ENCODE measurements around the gene PCIF1. TPM values are rescaled to one million over a fixed set of nuclear protein-coding genes. Genes with fewer than 3 reads are reported as not detected.

The PCIF1 gene
- polyA plus RNA-seq, 2 of the 4 experiments (the other 2 are of a cell fraction) = 19.7 to 21.6 TPM

DNA sequence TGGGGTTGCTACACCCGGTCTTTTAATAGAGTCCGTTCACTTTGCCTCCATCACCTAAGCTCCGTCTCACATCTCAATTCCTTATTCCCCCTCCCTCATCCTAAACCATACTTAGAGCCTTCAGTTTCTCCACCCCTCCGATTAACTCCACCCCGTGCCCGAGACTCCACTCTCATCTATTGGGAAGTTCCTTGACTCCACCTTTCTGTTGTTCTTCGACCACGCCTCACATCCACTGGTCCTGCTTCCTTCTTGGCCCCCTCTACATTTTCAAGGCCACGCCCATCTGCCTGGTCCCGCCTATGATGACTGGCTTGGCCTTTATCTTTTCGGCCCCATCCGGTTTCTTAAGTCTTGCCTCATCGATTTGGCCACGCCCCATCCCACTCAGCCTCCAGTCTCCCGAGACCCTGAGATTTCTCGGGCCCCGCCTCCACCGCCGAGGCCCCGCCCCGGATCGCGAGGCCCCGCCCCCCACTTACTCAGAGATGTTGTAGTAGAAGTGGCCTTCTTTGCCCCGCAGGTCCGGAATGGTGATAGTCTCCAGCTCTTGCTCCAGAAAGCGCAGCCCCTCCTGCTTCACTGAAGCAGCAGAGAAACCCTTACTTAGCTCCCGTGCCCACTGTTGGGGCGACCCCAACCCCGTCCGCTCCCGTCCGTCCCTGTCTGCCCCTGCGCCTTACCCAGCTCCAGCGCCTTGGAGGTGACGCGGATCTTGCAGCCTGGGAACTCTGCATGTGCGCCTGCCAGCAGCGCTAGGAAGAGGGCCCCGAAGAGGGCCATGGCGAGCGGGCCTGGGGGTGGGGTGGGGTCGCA is 23.6 kb upstream of the PCIF1 start:
- Histone ChIP-seq H3K4me3 (peak overlapping the region; percentile 33; the same call in 2 of the 3 replicates), H3K4me1 (peaks cover 16% of the 10 kb centered on the region), H3K9me3 (no peaks in the 10 kb centered on the region), H3K27ac (peak overlapping the region; percentile 55 to 79), H3K4me2 (peak overlapping the region; percentile 69)
- ATAC-seq (peak; percentile 88 to 96), FAIRE-seq (no peak), DNase-seq (ENCODE audit: low read depth in 1 of 2, low spot score in 1 of 2) (peak; percentile 87 to 99)
- TF ChIP-seq CEBPB (IDR thresholded peaks at IDR 0.05) (peak; percentile 12 to 70; a peak in 2 of 4 replicates), JUN (IDR thresholded peaks at IDR 0.05) (peak in 1 of 2 experiments; percentile 17; a peak in 1 of 5 replicates), CHD2 (IDR thresholded peaks at IDR 0.05; ENCODE audit: low read length, partially characterized antibody) (peak; percentile 80), NPAS2 (CRISPR knock-in tag; IDR thresholded peaks at IDR 0.05; ENCODE audit: borderline replicate concordance) (no peak), RNF2 (IDR thresholded peaks at IDR 0.05; ENCODE audit: borderline replicate concordance, low read depth) (no peak), MAZ (IDR thresholded peaks at IDR 0.05; ENCODE audit: borderline replicate concordance, low read depth, low read length) (no peak), KDM5A (IDR thresholded peaks at IDR 0.05) (no peak), SREBF2 (IDR thresholded peaks at IDR 0.05) (no peak), FOSL2 (IDR thresholded peaks at IDR 0.05) (no peak), FOSL2 (CRISPR knock-in tag; IDR thresholded peaks at IDR 0.05) (no peak), NR3C1 (IDR thresholded peaks at IDR 0.05) (no peak)
- TF ChIP-seq, protein P1, sequence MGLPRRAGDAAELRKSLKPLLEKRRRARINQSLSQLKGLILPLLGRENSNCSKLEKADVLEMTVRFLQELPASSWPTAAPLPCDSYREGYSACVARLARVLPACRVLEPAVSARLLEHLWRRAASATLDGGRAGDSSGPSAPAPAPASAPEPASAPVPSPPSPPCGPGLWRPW (IDR thresholded peaks at IDR 0.05) = no peak
- TF ChIP-seq, protein P2, sequence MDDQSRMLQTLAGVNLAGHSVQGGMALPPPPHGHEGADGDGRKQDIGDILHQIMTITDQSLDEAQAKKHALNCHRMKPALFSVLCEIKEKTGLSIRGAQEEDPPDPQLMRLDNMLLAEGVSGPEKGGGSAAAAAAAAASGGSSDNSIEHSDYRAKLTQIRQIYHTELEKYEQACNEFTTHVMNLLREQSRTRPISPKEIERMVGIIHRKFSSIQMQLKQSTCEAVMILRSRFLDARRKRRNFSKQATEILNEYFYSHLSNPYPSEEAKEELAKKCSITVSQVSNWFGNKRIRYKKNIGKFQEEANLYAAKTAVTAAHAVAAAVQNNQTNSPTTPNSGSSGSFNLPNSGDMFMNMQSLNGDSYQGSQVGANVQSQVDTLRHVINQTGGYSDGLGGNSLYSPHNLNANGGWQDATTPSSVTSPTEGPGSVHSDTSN (IDR thresholded peaks at IDR 0.05) = no peak
- TF ChIP-seq, protein P3, sequence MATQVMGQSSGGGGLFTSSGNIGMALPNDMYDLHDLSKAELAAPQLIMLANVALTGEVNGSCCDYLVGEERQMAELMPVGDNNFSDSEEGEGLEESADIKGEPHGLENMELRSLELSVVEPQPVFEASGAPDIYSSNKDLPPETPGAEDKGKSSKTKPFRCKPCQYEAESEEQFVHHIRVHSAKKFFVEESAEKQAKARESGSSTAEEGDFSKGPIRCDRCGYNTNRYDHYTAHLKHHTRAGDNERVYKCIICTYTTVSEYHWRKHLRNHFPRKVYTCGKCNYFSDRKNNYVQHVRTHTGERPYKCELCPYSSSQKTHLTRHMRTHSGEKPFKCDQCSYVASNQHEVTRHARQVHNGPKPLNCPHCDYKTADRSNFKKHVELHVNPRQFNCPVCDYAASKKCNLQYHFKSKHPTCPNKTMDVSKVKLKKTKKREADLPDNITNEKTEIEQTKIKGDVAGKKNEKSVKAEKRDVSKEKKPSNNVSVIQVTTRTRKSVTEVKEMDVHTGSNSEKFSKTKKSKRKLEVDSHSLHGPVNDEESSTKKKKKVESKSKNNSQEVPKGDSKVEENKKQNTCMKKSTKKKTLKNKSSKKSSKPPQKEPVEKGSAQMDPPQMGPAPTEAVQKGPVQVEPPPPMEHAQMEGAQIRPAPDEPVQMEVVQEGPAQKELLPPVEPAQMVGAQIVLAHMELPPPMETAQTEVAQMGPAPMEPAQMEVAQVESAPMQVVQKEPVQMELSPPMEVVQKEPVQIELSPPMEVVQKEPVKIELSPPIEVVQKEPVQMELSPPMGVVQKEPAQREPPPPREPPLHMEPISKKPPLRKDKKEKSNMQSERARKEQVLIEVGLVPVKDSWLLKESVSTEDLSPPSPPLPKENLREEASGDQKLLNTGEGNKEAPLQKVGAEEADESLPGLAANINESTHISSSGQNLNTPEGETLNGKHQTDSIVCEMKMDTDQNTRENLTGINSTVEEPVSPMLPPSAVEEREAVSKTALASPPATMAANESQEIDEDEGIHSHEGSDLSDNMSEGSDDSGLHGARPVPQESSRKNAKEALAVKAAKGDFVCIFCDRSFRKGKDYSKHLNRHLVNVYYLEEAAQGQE (IDR thresholded peaks at IDR 0.05) = peak; percentile 61
- TF ChIP-seq, protein P4, sequence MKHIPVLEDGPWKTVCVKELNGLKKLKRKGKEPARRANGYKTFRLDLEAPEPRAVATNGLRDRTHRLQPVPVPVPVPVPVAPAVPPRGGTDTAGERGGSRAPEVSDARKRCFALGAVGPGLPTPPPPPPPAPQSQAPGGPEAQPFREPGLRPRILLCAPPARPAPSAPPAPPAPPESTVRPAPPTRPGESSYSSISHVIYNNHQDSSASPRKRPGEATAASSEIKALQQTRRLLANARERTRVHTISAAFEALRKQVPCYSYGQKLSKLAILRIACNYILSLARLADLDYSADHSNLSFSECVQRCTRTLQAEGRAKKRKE (CRISPR knock-in tag; IDR thresholded peaks at IDR 0.05; ENCODE audit: low read depth) = no peak
- POLR2A ChIA-PET = interaction anchor here (1.0 to 1.2 kb wide), 2 partner anchors 11 to 24 kb away, joined by 4 to 8 read pairs; no protein-coding TSS in a partner anchor
- CTCF ChIA-PET = interaction anchor here (0.6 to 1.6 kb wide), 2 partner anchors 13 to 1781 kb away, joined by 3 to 6 read pairs; no protein-coding TSS in a partner anchor
- WGBS (ENCODE audit: missing lambda C conversion rate) = 20% methylated on average over 28 of the region's 43 CpGs

DNA sequence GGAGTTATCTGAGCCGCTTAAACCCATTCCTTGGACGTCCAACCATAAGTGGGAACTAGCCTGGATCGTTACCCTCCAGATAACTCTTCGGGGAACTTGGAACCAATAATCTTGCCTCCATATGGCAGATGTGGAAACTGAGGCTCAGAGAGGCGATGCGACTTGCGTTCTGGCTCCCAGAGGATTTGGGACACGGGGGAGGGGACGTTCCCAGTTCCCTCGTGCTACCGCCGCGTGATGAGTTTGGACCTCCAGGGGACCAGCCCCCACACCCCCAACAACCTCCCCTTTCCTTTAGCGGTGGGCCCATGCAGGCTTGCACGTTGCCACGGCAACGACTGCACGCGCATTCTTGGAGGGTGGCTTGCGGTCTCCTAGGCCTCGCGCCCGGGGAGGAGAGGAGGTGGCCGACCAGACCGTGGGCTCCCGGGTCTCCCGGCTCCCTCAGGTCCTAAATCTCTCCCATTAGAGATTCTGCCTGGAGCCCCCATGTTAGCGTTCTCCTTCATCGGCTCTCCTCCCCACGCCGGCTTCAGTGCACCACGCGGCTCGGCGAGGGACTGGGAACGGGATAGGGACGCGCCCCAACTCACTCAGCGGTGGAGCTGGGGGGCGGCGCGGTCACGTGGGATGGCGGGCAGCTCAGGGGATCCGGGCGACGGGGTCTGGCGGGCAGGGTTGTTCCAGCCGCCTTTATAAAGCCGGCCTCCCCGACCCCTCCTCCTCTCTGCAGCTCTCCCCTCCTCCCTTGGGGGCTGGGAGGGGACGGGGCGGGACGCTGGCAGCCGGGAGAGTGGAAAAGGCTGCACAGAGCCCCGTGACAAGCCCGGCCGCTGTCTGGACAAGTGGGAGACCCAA is 22.8 kb upstream of the PCIF1 start, which contains the start of gene PLTP:
Gene PLTP (minus strand): TSS at position 670 of the 858 bp plus-strand sequence. CDS start 703 bp downstream, outside the sequence.
- DNase-seq (ENCODE audit: low read depth in 1 of 2, low spot score in 1 of 2) (no peak), ATAC-seq (no peak), FAIRE-seq (no peak)
- ChIA-PET CTCF (interaction anchor here (1.6 kb wide), 1 partner anchor 12 kb away, joined by 6 read pairs; no protein-coding TSS in a partner anchor), POLR2A (interaction anchor here (1.0 kb wide), 1 partner anchor 12 kb away, joined by 4 read pairs; no protein-coding TSS in a partner anchor)
- Histone ChIP-seq H3K4me3 (peak within 1 kb of the TSS; percentile 33; the same call in 2 of the 3 replicates), H3K4me2 (peak within 1 kb of the TSS; percentile 69), H3K9me3 (no peaks in the 10 kb centered on the region), H3K4me1 (peaks cover 11% of the 10 kb centered on the region; the same call in 2 of the 3 replicates), H3K27ac (peak within 1 kb of the TSS; percentile 55 to 79)
- TF ChIP-seq CBX8 (IDR thresholded peaks at IDR 0.05) (no peak), MYC (IDR thresholded peaks at IDR 0.05; ENCODE audit: borderline replicate concordance, low read length) (no peak), HDAC2 (IDR thresholded peaks at IDR 0.05) (no peak), FOSL2 (IDR thresholded peaks at IDR 0.05) (no peak), FOSL2 (CRISPR knock-in tag; IDR thresholded peaks at IDR 0.05) (no peak), ZNF302 (CRISPR knock-in tag; IDR thresholded peaks at IDR 0.05) (no peak)
- 85% methylated on average over 57 of the region's 58 CpGs for WGBS (ENCODE audit: missing lambda C conversion rate)

Measured in A549 (cell line).